ENCODE data around the gene PRIMPOL. TPM values are rescaled to one million over a fixed set of nuclear protein-coding genes. Genes with fewer than 3 reads are reported as not detected.

PRIMPOL gene
- total RNA-seq, 1 experiment from 2014 or later, result 8.3 TPM

- H3K9me3 Mint-ChIP-seq, result no peaks in the 10 kb centered on the region
These were observed 50.4 kb downstream of the PRIMPOL start for GRCh38 chr4:184699941-184700340.

GRCh38 chr4:184702114-184702513, 52.6 kb downstream of the PRIMPOL start:
- no peak for ATAC-seq
- no peaks in the 10 kb centered on the region for H3K9me3 Mint-ChIP-seq
- no peak overlapping the region for H3K4me3 Mint-ChIP-seq
- peaks cover 65% of the 10 kb centered on the region for H3K36me3 Mint-ChIP-seq
- DNase-seq (ENCODE audit: low spot score), result no peak
- no peak overlapping the region for H3K27ac Mint-ChIP-seq
- TF ChIP-seq CTCF (IDR thresholded peaks at IDR 0.05) (no peak), USF1 (CRISPR knock-in tag; IDR thresholded peaks at IDR 0.05) (no peak), USF2 (CRISPR knock-in tag; IDR thresholded peaks at IDR 0.05) (no peak), ARID4B (CRISPR knock-in tag; IDR thresholded peaks at IDR 0.05; ENCODE audit: borderline replicate concordance) (no peak), TEAD4 (CRISPR knock-in tag; IDR thresholded peaks at IDR 0.05) (no peak), ATF6 (CRISPR knock-in tag; IDR thresholded peaks at IDR 0.05) (no peak)
- peaks cover 5% of the 10 kb centered on the region for H3K4me1 Mint-ChIP-seq
- no peaks in the 10 kb centered on the region for H3K27me3 Mint-ChIP-seq (ENCODE audit: low read depth)
- CTCF ChIA-PET, result no interaction called here
- POLR2A ChIA-PET, result no interaction called here

More at GRCh38 chr4:184699941-184700340, 50.4 kb downstream of the PRIMPOL start:
- H3K4me1 Mint-ChIP-seq, result peaks cover 7% of the 10 kb centered on the region
- POLR2A ChIA-PET, result no interaction called here
- DNase-seq (ENCODE audit: low spot score) (no peak), ATAC-seq (no peak)
- no peak overlapping the region for H3K4me3 Mint-ChIP-seq
- H3K27me3 Mint-ChIP-seq (ENCODE audit: low read depth), result no peaks in the 10 kb centered on the region
- H3K36me3 Mint-ChIP-seq, result peaks cover 70% of the 10 kb centered on the region
- CTCF ChIA-PET, result no interaction called here
- no peak for TF ChIP-seq NFYB (CRISPR knock-in tag; conservative IDR thresholded peaks at IDR 0.05; ENCODE audit: low read depth)
- no peak for TF ChIP-seq ZNF416 (CRISPR knock-in tag; IDR thresholded peaks at IDR 0.05)
- no peak for TF ChIP-seq SMAD3 (CRISPR knock-in tag; IDR thresholded peaks at IDR 0.05; ENCODE audit: borderline replicate concordance)
- no peak for TF ChIP-seq ESRRA (CRISPR knock-in tag; IDR thresholded peaks at IDR 0.05; ENCODE audit: borderline replicate concordance)
- TF ChIP-seq ZNF138 (CRISPR knock-in tag; conservative IDR thresholded peaks at IDR 0.05), result no peak
- H3K27ac Mint-ChIP-seq, result no peak overlapping the region

- TF ChIP-seq PRDM15 (CRISPR knock-in tag; IDR thresholded peaks at IDR 0.05), result no peak
- H3K27me3 Mint-ChIP-seq (ENCODE audit: low read depth), result no peaks in the 10 kb centered on the region
- peaks cover 72% of the 10 kb centered on the region for H3K36me3 Mint-ChIP-seq
- DNase-seq (ENCODE audit: low spot score) (no peak), ATAC-seq (no peak)
- ChIA-PET POLR2A (no interaction called here), CTCF (no interaction called here)
- no peak overlapping the region for H3K27ac Mint-ChIP-seq
- H3K4me3 Mint-ChIP-seq, result no peak overlapping the region
- no peaks in the 10 kb centered on the region for H3K9me3 Mint-ChIP-seq
- H3K4me1 Mint-ChIP-seq, result no peaks in the 10 kb centered on the region
These were observed 56.2 kb downstream of the PRIMPOL start for GRCh38 chr4:184705692-184706091.
